Measurements from ENCODE around the gene ACOD1.

Gene ACOD1

DNA sequence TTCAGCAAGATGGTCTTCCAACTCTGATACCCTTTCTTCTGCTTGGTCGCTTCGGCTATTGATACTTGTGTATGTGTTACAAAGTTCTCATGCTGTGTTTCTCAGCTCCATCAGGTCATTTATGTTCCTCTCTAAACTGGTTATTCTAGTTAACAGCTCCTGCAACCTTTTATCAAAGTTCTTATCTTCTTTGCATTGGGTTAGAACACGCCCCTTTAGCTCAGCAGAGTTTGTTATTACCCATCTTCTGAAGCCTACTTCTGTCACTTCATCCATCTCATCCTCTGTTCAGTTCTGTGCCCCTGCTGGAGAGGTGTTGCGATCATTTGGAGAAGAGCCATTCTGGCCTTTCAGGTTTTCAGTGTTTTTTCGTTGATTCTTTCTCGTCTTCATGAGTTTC, 18.7 kb downstream of the ACOD1 start:
- Histone ChIP-seq H3K4me2 (no peak overlapping the region), H3K36me3 (no peaks in the 10 kb centered on the region), H3K9ac (no peak overlapping the region), H4K20me1 (no peaks in the 10 kb centered on the region), H3K27me3 (no peaks in the 10 kb centered on the region), H3K4me3 (no peak overlapping the region), H3K9me3 (no peaks in the 10 kb centered on the region), H3K4me1 (no peaks in the 10 kb centered on the region), H3K27ac (no peak overlapping the region)
- no peak for TF ChIP-seq Cebpa-rat (IDR thresholded peaks at IDR 0.05)

DNA sequence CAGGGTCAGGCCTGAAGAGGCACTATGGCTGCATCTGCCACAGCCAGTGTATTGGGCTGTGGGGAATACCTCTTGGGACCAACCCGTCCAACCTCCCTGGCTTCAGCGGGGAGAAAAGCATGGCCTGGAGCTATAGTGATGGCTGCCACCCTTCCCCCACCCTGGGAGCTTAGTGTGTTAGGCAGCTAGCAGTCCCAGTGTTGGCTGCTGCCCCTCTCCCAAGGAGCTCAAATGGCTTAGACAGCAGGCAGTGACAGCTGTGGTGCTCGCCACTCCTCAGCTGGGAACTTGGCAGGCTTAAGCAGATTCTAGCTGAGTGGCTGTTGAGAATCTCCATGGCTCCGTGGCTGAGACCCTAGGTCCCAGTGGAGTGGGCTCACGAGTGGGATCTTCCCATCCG, 19.7 kb downstream of the ACOD1 start:
- Histone ChIP-seq H3K27me3 (no peaks in the 10 kb centered on the region), H3K27ac (no peak overlapping the region), H4K20me1 (no peaks in the 10 kb centered on the region), H3K9me3 (no peaks in the 10 kb centered on the region), H3K36me3 (no peaks in the 10 kb centered on the region), H3K4me2 (no peak overlapping the region), H3K4me3 (no peak overlapping the region), H3K9ac (no peak overlapping the region), H3K4me1 (no peaks in the 10 kb centered on the region)
- TF ChIP-seq Cebpa-rat (IDR thresholded peaks at IDR 0.05), result no peak

DNA sequence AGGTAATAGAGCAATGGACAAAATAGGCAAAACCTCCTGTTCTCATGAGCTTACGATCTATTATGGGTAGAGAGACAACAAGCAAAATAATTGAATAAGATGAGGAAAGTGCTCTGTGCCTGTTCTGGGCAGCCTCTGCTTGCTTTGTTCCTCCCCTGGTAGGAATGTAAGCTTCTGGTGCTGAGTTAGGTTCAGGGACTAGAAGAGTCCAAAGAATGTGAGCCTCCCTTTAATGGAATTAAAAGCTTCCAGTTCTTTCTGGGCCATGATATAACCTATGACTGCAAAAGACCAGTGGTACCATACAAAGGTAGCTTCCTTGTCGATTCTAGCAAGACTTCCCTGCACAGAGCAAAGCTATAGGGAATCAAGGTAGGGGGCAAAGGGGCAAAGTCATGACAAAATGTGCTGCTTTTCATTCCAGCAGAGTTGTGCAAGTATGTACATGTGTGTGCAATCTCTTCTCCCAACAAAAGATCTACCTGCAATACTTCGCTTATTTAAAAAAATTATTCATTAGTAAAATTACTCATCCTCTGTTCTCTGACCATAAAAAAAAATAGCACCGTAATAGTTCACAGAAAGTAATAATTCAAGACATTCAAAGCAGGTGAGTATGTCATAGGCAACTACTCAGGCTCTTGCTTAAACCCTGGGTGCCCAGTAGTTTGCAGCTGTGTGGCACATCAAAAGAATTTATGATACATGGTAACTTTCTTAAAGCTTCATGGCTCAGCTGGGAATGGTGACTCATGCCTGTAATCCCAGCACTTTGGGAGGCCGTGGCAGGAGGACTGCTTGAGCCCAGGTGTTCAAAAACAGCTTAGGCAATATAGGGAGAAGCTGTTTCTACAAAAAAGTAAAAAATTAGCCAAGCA, 21.4 kb downstream of the ACOD1 start:
- H4K20me1 ChIP-seq, result no peaks in the 10 kb centered on the region
- H3K27me3 ChIP-seq, result no peaks in the 10 kb centered on the region
- no peak for TF ChIP-seq Cebpa-rat (IDR thresholded peaks at IDR 0.05)
- H3K36me3 ChIP-seq, result no peaks in the 10 kb centered on the region
- no peak overlapping the region for H3K4me2 ChIP-seq
- no peaks in the 10 kb centered on the region for H3K9me3 ChIP-seq
- no peak overlapping the region for H3K27ac ChIP-seq
- no peak overlapping the region for H3K9ac ChIP-seq
- no peaks in the 10 kb centered on the region for H3K4me1 ChIP-seq
- no peak overlapping the region for H3K4me3 ChIP-seq

DNA sequence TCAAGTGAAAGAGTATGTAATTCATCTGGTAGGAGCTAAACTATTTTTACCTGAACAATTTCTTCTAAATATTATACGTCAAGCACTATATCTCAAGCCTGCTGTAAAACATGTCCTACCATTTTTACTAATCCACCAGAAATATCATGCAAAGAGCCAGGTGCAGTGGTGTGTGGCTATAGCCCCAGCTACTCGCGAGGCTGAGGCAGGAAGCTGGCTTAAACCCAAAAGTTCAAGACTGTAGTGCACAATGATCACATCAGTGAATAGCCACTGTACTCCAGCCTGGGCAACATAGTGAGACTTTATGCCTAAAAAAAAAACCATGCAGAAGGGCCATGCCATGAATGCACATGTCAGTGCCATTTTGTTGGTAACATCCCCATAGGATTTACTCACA, 22.9 kb downstream of the ACOD1 start:
- Histone ChIP-seq H3K9me3 (peaks cover 6% of the 10 kb centered on the region; the same call in 1 of the 2 replicates), H3K4me2 (no peak overlapping the region), H3K36me3 (no peaks in the 10 kb centered on the region), H3K27me3 (no peaks in the 10 kb centered on the region), H3K4me1 (no peaks in the 10 kb centered on the region), H4K20me1 (no peaks in the 10 kb centered on the region), H3K4me3 (no peak overlapping the region), H3K9ac (no peak overlapping the region), H3K27ac (no peak overlapping the region)
- no peak for TF ChIP-seq Cebpa-rat (IDR thresholded peaks at IDR 0.05)

DNA sequence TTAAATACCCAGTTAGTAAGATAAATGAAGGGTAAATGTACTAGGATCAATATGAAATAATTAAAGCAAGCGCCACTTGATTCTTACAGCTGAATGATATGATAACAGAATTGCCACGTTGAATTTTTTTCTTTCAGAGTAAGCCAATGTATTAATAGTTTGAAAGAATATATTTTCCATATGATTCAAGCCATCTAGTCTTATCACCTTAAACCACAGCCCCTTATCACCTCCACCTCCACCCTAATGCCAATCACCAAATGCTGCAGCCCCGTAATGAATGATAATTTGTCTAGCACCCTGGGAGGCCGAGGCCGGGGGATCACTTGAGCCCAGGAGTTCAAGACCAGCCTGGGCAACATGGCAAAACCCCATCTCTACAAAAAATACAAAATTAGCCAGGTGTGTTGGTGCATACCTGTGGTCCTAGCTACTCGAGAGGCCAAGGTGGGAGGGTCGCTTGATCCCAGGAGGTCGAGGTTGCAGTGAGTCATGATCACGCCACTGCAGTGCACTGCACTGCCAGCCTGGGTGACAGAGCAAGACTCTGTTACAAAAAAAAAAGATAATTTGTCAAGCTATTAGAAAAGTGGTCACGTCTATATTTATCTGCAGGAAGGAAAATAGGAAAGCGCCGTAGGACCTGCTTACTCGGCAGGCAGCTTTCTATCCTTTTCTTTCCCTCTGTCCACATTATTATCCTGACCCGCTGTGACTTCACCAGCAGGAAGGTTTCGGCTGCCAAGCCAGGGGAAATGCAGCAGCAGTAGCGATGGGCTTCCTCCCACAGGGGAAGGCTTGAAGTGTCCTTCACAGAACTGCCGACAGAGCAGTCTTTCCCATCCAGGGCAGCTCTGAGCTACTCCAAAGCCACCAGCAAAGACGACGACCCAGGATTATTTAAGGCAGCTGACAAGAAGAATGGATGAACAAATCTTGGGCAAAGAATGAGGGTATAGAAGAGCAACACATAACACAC, 23.8 kb downstream of the ACOD1 start:
- H3K4me2 ChIP-seq, result no peak overlapping the region
- H3K9me3 ChIP-seq, result peaks cover 6% of the 10 kb centered on the region; the same call in 1 of the 2 replicates
- H3K27me3 ChIP-seq, result no peaks in the 10 kb centered on the region
- no peak for TF ChIP-seq Cebpa-rat (IDR thresholded peaks at IDR 0.05)
- H3K9ac ChIP-seq, result no peak overlapping the region
- no peaks in the 10 kb centered on the region for H3K36me3 ChIP-seq
- H4K20me1 ChIP-seq, result no peaks in the 10 kb centered on the region
- H3K4me1 ChIP-seq, result no peaks in the 10 kb centered on the region
- H3K4me3 ChIP-seq, result no peak overlapping the region
- no peak overlapping the region for H3K27ac ChIP-seq

DNA sequence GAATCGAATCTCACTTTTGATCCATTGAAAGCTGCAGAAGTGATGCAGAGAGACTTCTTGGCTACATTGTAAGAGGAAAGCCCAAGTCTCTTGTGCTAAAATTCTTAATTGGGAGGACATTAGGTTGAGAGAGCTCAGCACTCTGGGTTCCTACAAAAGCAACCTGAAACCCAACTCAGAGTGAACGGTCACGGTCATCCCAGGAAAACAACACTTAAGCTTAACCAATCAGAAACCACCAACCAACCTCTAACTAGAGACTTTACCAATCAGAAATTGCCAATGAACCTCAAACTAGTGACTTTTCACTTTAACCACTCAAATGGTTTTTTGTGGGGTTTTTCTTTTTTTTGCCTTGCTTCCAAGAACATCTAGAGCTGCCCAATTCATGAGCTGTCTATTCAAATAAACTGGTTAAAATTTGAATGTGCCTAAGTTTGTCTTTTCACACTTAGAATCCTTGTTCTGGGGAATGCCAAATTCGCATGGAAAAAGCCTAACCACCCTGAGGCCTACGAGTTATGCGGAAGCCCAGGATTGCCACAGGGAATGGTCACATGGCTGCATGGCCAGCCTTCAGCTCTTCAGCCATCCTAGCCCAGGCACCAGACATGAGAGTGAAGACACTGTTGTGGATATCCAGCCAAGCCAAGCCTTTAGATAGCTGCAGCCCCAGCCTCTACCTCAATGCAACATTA, 25.8 kb downstream of the ACOD1 start:
- Histone ChIP-seq H4K20me1 (no peaks in the 10 kb centered on the region), H3K4me1 (no peaks in the 10 kb centered on the region), H3K4me2 (no peak overlapping the region), H3K27ac (no peak overlapping the region), H3K36me3 (no peaks in the 10 kb centered on the region), H3K9ac (no peak overlapping the region), H3K4me3 (no peak overlapping the region), H3K9me3 (peaks cover 6% of the 10 kb centered on the region; the same call in 1 of the 2 replicates), H3K27me3 (no peaks in the 10 kb centered on the region)
- no peak for TF ChIP-seq Cebpa-rat (IDR thresholded peaks at IDR 0.05)

DNA sequence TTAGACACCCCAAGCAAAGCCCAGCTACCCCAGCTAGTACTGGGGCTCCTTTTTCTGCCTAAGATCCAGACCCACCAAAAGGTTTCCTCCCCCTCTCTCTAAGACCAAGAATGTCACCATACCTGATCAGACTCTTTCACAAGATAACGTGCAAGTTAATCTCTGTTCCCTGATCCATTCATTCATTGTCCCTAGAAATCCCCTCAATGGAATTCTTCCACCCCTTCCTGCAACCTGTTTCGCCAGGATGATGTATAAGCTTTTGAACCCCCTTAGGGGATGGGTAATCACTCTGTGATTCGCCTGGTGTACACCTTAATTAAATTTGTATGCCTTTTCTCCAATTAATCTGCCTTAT, 26.3 kb downstream of the ACOD1 start:
- no peaks in the 10 kb centered on the region for H4K20me1 ChIP-seq
- no peak overlapping the region for H3K27ac ChIP-seq
- TF ChIP-seq Cebpa-rat (IDR thresholded peaks at IDR 0.05), result no peak
- peaks cover 6% of the 10 kb centered on the region; the same call in 1 of the 2 replicates for H3K9me3 ChIP-seq
- H3K9ac ChIP-seq, result no peak overlapping the region
- H3K4me1 ChIP-seq, result no peaks in the 10 kb centered on the region
- H3K4me2 ChIP-seq, result no peak overlapping the region
- H3K36me3 ChIP-seq, result no peaks in the 10 kb centered on the region
- no peaks in the 10 kb centered on the region for H3K27me3 ChIP-seq
- no peak overlapping the region for H3K4me3 ChIP-seq

DNA sequence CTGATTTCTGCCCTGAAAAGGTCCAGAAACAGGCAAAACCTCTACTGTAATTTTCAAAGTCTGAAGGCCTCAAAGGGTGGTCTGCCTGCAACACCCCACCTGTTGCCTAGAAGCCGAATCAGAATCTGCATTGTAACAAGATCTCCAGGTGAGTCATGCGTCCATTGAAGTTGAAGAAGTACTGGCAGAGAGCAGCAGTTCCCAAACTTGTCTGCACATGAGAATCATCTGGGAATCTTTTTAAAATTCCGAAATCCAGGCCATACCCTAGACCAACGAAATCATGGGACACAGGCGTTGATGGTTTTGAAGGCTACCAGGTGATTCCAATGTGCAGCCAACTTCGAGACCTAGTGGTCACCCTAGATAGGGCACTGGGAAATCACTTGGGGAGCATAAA, 27.6 kb downstream of the ACOD1 start:
- Histone ChIP-seq H3K36me3 (no peaks in the 10 kb centered on the region), H3K27me3 (no peaks in the 10 kb centered on the region), H4K20me1 (no peaks in the 10 kb centered on the region), H3K27ac (no peak overlapping the region), H3K4me2 (no peak overlapping the region), H3K4me1 (no peaks in the 10 kb centered on the region), H3K9ac (no peak overlapping the region), H3K4me3 (no peak overlapping the region), H3K9me3 (peaks cover 6% of the 10 kb centered on the region; the same call in 1 of the 2 replicates)
- no peak for TF ChIP-seq Cebpa-rat (IDR thresholded peaks at IDR 0.05)

DNA sequence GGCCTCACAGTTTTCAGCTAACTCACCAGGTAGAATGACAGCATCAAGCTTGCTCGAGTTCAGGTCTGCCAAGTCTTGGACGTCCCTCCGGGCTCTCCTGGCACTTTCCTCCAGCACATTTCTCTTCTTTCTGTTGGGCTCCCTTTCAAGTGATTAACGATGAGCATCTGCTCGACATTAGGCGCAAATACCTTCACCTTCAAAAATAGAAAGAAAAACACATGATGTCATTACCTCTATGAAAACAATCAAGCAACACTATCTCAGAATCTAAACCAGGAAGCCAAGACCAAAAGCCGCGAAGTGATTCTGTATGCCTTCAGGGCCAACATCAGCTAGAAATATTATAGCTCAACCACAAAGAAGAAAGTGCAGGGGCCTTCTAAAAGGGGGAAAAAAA, 28.2 kb downstream of the ACOD1 start:
- no peaks in the 10 kb centered on the region for H3K36me3 ChIP-seq
- no peak overlapping the region for H3K27ac ChIP-seq
- no peak overlapping the region for H3K4me3 ChIP-seq
- no peak overlapping the region for H3K9ac ChIP-seq
- H3K27me3 ChIP-seq, result no peaks in the 10 kb centered on the region
- no peaks in the 10 kb centered on the region for H3K4me1 ChIP-seq
- TF ChIP-seq Cebpa-rat (IDR thresholded peaks at IDR 0.05), result no peak
- H3K4me2 ChIP-seq, result no peak overlapping the region
- no peaks in the 10 kb centered on the region for H4K20me1 ChIP-seq
- peaks cover 6% of the 10 kb centered on the region; the same call in 1 of the 2 replicates for H3K9me3 ChIP-seq
